HG02588 (cell line): ENCODE results near the gene UBA1.

Experiments
- ATAC-seq: cut with Tn5 transposase; IDR thresholded peaks from one replicate; pipeline ENCODE4 v1.9.1; 2021; ENCODE audit warnings: mild to moderate bottlenecking, moderate library complexity; ENCODE audit not compliant: unreplicated experiment

The UBA1 gene

GRCh38 chrX:47228550-47229270 lies 35.1 kb downstream of the UBA1 start:
- no peak for ATAC-seq

DNA sequence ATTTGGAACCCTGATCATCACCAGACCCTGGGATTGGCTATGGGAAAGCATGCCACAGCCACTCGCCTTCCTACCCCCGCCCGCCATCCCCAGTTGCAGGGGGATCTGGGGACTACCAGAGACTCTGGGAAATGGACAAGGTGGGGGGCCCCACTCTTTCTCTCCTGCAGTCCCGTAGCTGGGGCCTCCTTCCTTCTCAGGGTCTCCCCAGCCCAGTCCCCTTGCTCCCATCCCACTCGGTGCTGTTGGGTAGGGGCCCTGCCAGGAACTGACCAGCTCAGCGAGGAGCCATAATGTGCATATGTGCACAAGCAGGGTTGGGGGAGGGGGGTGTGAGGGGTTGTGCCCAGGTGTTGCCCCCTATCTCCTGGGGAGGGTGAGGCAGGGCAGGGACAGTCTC lies 35.8 kb downstream of the UBA1 start:
- no peak for ATAC-seq

GRCh38 chrX:47230136-47230868 lies 36.7 kb downstream of the UBA1 start:
- ATAC-seq: no peak

GRCh38 chrX:47231167-47231566 lies 37.5 kb downstream of the UBA1 start:
- ATAC-seq: no peak

DNA sequence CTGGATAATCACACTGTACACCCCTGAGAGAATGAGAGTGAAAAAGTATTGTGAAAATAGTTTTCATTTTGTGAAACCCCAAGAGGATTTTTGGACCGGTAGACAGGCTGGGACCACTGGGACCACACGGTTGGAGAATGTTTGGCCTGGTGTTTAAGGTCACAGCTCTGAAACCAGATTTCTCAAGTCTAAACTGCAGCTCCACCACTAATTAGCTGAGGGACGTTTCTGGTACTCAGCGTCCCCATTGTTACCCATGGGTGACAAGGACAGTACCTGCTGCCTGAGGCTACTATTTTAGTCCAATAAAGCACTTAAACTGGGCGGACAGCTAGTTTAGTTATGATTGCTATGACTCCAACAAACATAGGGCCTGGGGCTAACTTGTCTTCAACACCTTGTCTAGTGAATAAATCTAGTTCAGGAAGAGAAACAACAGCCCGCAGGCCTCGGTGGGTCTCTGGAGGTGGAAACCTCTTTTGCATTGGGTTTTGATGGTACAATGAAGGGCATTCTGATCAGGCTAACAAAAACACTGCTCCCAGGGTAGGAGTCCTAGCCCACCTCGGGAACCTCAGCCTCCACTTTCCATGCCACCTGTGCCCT lies 38.7 kb downstream of the UBA1 start:
- no peak for ATAC-seq

- ATAC-seq: peak; percentile 19
Observed at GRCh38 chrX:47232803-47233332, 39.2 kb downstream of the UBA1 start, which contains the start of gene USP11. Gene USP11 (plus strand): TSS chrX:47233009. CDS start chrX:47233044, 35 bp downstream.

DNA sequence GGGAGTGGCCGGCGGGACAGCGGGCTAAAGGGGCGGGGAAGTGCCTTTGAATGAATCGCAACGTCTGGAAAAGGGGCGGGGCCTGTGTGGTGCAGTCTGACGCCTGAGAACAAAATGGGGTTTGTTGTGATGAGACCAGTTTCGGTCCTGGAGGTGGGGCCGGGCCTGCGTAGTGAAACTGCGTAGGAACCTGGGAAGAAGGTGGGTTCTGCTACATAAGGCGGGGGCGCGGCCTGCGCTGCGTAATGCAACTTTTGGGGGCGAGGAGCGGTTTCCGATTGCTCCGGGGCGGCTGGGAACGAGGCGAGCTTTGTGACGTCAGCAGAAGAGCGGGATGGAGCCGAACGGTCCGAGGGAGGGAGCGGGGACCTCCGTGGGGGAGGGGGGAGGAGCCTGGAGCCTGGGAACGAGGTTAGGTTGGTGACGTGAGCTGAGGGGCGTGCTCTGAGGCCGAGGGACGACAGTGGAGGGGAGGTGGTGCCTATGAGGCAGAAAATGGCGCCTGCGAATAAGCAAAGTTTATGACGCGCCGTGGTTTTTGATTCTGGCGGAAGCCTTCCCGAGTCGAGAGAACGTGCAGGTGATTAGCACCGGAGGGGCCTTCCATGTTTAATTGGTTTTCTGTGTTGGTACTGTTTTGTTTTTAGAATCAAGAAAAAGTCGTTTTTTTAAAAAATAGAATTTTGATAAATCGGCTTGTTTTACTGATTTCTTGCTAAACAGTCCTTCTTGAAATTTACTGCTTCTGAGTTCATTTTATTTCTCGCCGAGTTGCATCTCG lies 39.9 kb downstream of the UBA1 start:
- peak; percentile 86 for ATAC-seq

GRCh38 chrX:47234583-47234982 lies 41.0 kb downstream of the UBA1 start:
- no peak for ATAC-seq

DNA sequence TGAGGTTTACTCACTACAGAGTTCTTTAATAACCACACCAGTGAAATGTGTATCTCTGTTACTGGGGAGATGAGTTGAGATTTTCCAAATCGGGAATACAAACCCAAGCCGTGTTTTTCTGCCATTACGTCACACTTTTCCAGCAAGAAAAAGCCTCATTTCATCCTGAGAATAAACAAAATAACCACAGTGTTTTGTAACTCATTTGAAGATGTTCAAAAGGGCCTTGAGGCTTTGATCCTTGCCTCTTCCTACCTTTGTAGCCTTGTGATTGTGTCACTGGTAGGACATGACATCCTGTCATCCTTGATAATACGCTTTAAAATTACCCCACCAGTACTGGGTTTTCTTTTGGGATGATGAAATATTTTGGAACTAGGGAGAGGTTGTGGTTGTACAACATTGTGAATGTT lies 42.1 kb downstream of the UBA1 start:
- ATAC-seq: no peak

DNA sequence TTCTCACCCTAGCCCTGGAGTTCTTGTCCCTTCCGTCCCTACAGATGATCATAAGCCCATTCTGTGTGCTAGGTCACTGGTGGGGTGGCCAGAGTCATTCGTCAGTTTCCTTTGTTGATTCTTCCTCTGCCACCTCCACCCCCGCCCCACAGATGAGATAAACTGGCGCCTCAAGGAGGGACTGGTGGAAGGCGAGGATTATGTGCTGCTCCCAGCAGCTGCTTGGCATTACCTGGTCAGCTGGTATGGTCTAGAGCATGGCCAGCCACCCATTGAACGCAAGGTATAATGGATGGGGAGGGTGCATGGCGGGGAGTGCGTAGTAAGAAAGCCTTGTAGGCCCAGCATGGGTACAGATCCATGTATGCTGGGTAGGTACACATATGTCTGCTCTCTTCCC lies 45.6 kb downstream of the UBA1 start:
- ATAC-seq: no peak

DNA sequence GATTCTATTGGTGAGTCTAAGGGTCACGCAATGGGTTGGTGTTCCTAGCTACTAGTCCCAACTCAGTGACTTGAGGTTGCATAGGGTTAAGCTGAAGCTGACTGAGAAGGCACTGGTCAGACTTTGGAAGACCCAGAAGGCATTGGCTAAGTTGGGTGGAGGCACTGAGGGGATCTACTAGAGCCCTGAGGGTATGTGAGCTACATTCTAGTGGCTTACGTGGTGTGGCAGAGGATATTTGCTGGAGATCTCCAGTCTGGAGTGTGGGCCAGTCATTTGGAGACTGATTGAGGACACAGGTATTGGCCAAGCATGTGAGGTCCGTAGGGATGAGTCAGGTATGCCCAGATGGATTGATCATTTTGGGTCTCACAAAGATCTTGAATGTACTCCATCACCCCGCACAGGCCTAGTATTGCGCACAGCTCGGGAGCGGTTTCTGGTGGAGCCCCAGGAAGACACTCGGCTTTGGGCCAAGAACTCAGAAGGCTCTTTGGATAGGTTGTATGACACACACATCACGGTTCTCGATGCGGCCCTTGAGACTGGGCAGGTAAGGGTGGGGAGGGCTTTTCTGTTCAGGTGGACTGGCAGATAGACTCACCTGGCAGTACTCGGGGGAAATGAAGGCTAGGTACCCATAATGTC lies 46.4 kb downstream of the UBA1 start:
- ATAC-seq: no peak

DNA sequence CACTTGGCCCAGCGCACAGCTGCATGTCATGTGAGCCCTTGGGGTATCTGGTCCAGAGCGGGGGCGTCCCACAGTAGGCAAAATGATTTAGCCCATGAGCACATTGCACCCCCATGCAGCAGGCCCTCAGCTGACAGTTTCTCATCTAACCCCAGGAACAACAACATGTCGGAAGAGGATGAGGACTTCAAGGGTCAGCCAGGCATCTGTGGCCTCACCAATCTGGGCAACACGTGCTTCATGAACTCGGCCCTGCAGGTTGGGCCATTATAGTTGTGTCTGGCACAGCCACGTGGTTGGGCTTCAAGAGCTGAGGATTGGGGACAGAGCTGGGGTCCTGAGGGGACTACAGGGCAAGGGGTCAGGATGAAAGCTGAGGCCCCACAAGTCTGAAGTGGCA lies 47.0 kb downstream of the UBA1 start:
- ATAC-seq: no peak

- no peak for ATAC-seq
Observed at GRCh38 chrX:47241201-47242011, 47.8 kb downstream of the UBA1 start.

GRCh38 chrX:47242321-47242720 lies 48.7 kb downstream of the UBA1 start:
- no peak for ATAC-seq

DNA sequence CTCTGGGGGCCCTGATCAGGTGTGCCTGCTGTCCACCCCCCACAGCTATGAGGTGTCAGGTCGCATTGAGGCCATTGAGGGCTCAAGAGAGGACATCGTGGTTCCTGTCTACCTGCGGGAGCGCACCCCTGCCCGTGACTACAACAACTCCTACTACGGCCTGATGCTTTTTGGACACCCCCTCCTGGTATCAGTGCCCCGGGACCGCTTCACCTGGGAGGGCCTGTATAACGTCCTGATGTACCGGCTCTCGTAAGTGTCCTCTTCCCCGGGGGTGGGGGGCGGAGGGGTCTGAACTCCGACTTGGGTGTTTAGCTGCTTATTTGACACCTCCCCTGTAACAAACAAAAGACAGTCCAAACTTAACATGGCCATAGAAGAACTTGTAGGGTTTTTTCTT lies 49.7 kb downstream of the UBA1 start:
- no peak for ATAC-seq

DNA sequence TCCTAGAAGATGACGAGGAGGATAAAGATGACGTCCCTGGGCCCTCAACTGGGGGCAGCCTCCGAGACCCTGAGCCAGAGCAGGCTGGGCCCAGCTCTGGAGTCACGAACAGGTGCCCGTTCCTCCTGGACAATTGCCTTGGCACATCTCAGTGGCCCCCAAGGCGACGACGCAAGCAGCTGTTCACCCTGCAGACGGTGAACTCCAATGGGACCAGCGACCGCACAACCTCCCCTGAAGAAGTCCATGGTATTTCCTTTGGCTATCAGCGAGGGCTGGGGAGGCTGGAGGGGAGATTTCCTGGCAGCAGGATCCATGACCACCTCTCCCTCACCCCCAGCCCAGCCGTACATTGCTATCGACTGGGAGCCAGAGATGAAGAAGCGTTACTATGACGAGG lies 51.0 kb downstream of the UBA1 start:
- no peak for ATAC-seq

DNA sequence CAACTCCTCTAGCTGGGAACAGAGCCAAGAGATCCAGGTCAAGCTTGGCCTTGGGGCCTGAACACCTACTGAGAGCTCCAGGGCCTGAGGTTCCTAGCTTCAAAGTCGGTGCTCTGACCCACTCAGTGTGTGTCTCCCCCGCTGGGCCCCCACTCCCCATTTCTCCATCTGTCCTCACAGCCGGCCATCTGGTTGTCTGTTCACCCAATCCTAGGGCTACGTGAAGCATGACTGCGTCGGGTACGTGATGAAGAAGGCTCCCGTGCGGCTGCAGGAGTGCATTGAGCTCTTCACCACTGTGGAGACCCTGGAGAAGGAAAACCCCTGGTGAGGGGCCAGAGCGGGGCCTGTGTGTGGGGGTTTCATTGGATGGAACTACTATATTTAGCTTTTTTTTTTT lies 51.5 kb downstream of the UBA1 start:
- ATAC-seq: no peak

DNA sequence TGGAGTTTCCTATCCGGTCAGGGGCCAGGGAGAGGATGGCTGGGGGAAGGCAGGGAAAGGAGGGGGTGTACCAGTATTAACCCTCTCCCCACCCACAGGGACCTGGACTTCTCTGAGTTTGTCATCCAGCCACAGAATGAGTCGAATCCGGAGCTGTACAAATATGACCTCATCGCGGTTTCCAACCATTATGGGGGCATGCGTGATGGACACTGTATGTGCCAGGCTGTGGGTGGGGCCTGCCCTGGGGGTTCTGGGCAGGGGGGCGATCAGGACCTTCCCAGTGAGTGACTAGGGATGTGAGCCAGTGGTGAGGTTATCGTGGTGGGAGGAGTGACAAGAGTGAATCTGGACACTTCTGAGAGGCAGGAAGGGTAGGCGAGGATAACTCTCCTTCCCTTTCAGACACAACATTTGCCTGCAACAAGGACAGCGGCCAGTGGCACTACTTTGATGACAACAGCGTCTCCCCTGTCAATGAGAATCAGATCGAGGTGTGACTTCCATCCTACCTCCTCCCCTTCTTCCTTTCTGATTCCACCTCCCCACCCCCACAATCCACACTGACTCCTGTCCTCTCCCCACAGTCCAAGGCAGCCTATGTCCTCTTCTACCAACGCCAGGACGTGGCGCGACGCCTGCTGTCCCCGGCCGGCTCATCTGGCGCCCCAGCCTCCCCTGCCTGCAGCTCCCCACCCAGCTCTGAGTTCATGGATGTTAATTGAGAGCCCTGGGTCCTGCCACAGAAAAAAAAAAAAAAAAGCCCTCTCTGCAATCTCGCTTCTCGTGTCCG lies 53.8 kb downstream of the UBA1 start:
- no peak for ATAC-seq

DNA sequence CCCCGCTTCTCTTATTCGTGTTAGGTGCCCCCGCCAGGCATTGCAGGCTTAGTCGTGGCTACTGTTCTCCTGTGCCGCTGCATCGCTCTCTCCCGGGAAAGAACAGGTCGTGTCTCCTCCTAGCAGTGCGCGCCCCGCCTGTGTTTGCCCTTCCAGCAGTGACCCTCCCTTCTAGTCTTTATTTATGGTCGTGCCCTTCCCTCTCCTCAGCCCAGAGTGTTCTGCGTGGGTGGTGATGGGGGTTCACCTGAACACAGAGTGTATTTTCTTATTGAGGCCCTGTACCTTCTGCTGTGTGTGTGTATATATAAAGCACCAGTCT lies 54.3 kb downstream of the UBA1 start:
- no peak for ATAC-seq
